GM06990 (cell line): ENCODE measurements around the gene ADGRB2.

ENCODE experiments used
- DNase-seq: peaks from one replicate; pipeline ENCODE4 v3.0.0-alpha.2; 2011; ENCODE audit not compliant: insufficient read length; ENCODE audit errors: extremely low read depth
- H3K27me3 ChIP-seq: replicated peaks from 2 replicates; pipeline ENCODE4 v1.6.0; 2011; ENCODE audit warnings: low read length; ENCODE audit not compliant: control insufficient read depth, insufficient read depth
- H3K36me3 ChIP-seq: 2 replicates; pipeline ENCODE4 v1.5.1; 2011; ENCODE audit warnings: low read length; ENCODE audit not compliant: control insufficient read depth, insufficient read depth
- H3K4me3 ChIP-seq: replicated peaks from 2 replicates; pipeline ENCODE4 v1.5.1; 2011; ENCODE audit warnings: low read depth, mild to moderate bottlenecking, control low read depth, low read length
- TF ChIP-seq, protein P1 (sequence below): IDR thresholded peaks from 2 replicates; pipeline ENCODE4 v1.5.1; 2011; ENCODE audit warnings: low read length, control low read depth, mild to moderate bottlenecking, inconsistent platforms; ENCODE audit not compliant: insufficient read depth, poor library complexity, severe bottlenecking

ADGRB2 gene

DNA sequence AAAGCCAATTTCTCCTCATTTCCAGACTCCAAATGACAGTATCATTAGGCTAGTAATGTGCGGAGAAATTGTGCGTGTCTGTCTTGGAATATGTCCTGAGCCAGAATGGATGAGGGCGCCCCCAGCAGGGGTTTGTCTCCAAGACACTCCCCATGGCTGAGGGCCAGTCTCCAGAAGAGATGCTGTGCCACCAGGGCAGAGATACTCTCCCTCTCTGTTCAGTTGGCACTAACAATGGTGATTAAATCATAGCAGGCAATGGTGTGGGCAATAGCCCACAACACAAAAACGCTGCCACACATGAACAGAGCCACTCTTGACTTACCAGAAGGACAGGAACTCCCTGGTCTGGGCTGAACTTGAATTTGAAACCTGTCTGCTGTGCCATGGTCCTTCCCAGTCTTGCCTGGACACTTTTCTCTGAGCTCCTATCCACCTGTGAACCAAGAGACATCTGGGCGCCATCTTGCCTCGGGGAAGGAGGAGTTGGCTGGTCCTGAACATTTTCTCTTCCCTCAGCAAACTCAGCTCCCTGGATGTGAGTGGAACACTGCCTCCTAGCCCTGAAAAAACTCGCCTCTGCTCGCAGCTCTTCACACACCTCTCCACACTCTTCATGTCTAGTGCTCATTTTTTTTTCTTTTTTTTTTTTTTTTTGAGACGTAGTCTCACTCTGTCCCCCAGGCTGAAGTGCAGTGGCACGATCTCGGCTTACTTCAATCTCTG, 14.8 kb upstream of the ADGRB2 start:
- Histone ChIP-seq H3K27me3 (no peaks in the 10 kb centered on the region; the same call in 1 of the 2 replicates), H3K36me3 (no peaks in the 10 kb centered on the region), H3K4me3 (no peak overlapping the region)
- TF ChIP-seq, protein P1, sequence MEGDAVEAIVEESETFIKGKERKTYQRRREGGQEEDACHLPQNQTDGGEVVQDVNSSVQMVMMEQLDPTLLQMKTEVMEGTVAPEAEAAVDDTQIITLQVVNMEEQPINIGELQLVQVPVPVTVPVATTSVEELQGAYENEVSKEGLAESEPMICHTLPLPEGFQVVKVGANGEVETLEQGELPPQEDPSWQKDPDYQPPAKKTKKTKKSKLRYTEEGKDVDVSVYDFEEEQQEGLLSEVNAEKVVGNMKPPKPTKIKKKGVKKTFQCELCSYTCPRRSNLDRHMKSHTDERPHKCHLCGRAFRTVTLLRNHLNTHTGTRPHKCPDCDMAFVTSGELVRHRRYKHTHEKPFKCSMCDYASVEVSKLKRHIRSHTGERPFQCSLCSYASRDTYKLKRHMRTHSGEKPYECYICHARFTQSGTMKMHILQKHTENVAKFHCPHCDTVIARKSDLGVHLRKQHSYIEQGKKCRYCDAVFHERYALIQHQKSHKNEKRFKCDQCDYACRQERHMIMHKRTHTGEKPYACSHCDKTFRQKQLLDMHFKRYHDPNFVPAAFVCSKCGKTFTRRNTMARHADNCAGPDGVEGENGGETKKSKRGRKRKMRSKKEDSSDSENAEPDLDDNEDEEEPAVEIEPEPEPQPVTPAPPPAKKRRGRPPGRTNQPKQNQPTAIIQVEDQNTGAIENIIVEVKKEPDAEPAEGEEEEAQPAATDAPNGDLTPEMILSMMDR, result no peak
- DNase-seq, result no peak

- no peak for DNase-seq
- Histone ChIP-seq H3K36me3 (no peaks in the 10 kb centered on the region), H3K4me3 (no peak overlapping the region), H3K27me3 (no peaks in the 10 kb centered on the region; the same call in none of the 2 replicates)
- TF ChIP-seq, protein P1, result no peak
Observed at GRCh38 chr1:31776516-31776915, 12.4 kb upstream of the ADGRB2 start.

- Histone ChIP-seq H3K4me3 (no peak overlapping the region), H3K27me3 (no peaks in the 10 kb centered on the region; the same call in none of the 2 replicates), H3K36me3 (no peaks in the 10 kb centered on the region)
- TF ChIP-seq, protein P1, result no peak
- no peak for DNase-seq
Observed at GRCh38 chr1:31776032-31776431, 11.9 kb upstream of the ADGRB2 start.

- H3K27me3 ChIP-seq, result no peaks in the 10 kb centered on the region; the same call in none of the 2 replicates
- H3K36me3 ChIP-seq, result no peaks in the 10 kb centered on the region
- TF ChIP-seq, protein P1, result no peak
- H3K4me3 ChIP-seq, result no peak overlapping the region
- DNase-seq, result no peak
Observed at GRCh38 chr1:31775210-31775999, 11.3 kb upstream of the ADGRB2 start.

- Histone ChIP-seq H3K27me3 (no peaks in the 10 kb centered on the region; the same call in none of the 2 replicates), H3K4me3 (no peak overlapping the region), H3K36me3 (no peaks in the 10 kb centered on the region)
- DNase-seq, result no peak
- TF ChIP-seq, protein P1, result no peak
Observed at GRCh38 chr1:31774495-31774894, 10.4 kb upstream of the ADGRB2 start.
